ENCODE data around the gene ZFYVE21. TPM values are rescaled to one million over a fixed set of nuclear protein-coding genes. Genes with fewer than 3 reads are reported as not detected.

Gene ZFYVE21
- total RNA-seq, 3 donors from 2014 or later = 49.9 to 67.1 (median 60.9) TPM

GRCh38 chr14:103684471-103684870 is 31.1 kb upstream of the ZFYVE21 start:
- no peak overlapping the region for H3K4me3 ChIP-seq
- no peak for ATAC-seq
- TF ChIP-seq, protein P1, sequence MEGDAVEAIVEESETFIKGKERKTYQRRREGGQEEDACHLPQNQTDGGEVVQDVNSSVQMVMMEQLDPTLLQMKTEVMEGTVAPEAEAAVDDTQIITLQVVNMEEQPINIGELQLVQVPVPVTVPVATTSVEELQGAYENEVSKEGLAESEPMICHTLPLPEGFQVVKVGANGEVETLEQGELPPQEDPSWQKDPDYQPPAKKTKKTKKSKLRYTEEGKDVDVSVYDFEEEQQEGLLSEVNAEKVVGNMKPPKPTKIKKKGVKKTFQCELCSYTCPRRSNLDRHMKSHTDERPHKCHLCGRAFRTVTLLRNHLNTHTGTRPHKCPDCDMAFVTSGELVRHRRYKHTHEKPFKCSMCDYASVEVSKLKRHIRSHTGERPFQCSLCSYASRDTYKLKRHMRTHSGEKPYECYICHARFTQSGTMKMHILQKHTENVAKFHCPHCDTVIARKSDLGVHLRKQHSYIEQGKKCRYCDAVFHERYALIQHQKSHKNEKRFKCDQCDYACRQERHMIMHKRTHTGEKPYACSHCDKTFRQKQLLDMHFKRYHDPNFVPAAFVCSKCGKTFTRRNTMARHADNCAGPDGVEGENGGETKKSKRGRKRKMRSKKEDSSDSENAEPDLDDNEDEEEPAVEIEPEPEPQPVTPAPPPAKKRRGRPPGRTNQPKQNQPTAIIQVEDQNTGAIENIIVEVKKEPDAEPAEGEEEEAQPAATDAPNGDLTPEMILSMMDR (IDR thresholded peaks at IDR 0.05) = no peak
- H3K9me3 ChIP-seq = no peaks in the 10 kb centered on the region
- DNase-seq = no peak
- intact Hi-C loops (cut with DNase I, micrococcal nuclease) = no loop called here
- no peaks in the 10 kb centered on the region for H3K4me1 ChIP-seq (ENCODE audit: low read depth)
- peaks cover 23% of the 10 kb centered on the region for H3K36me3 ChIP-seq (ENCODE audit: low read depth)

- H3K4me1 ChIP-seq (ENCODE audit: low read depth) = no peaks in the 10 kb centered on the region
Measured at GRCh38 chr14:103684871-103685270, 30.7 kb upstream of the ZFYVE21 start.

DNA sequence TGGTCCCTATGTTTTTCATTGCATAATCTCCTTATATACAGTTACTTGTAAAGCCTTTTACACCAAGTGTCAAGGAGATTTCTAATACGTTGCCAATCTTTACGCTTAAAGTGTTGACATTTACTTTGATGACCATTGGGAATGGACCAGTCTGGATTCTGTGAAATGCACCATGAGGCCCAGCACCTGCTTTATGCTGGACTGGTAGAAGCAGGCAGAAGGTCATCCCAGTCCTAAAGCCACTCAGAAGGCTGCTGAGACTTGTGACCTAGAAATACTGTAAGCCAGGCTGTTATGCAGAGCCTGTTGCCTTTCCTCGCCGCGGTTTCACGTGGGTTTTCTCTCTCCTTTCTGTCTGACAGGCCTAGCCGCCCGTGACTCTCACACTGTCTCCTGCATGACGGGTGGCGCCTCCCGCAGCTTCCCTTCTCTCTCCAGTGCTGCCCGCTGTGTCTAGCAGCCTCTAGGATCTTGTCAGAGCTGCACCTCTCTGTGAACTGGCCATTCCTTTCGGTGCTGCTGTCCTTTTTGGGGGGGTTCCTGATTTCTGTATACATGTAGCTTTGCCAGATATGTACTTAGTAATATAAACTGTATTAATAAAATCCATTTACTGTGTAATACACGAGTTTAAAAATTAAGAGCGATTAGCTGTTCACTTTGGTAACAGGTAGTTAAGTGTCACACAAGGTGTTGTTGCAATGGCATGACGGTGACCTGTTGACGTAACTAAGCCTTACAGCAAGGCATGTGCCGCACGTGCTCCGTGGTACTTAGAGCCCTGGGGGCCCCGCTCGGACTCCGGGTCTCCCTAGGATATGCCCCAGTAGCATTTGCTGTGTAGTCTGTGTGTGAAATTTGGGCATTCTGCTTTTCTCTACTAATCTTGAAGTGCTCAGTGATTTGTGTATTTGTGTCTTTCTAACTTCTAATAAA is 30.1 kb upstream of the ZFYVE21 start:
- ATAC-seq = no peak
- no peaks in the 10 kb centered on the region for H3K9me3 ChIP-seq
- H3K36me3 ChIP-seq (ENCODE audit: low read depth) = peaks cover 22% of the 10 kb centered on the region
- H3K4me3 ChIP-seq = no peak overlapping the region
- TF ChIP-seq, protein P1 (IDR thresholded peaks at IDR 0.05) = no peak
- intact Hi-C loops (cut with DNase I, micrococcal nuclease) = no loop called here
- no peaks in the 10 kb centered on the region for H3K4me1 ChIP-seq (ENCODE audit: low read depth)
- no peak for DNase-seq

More at GRCh38 chr14:103684871-103685270, 30.7 kb upstream of the ZFYVE21 start:
- H3K36me3 ChIP-seq (ENCODE audit: low read depth) = peaks cover 23% of the 10 kb centered on the region
- no peak overlapping the region for H3K4me3 ChIP-seq
- DNase-seq = no peak
- ATAC-seq = no peak
- TF ChIP-seq, protein P1 (IDR thresholded peaks at IDR 0.05) = no peak
- no peaks in the 10 kb centered on the region for H3K9me3 ChIP-seq
- intact Hi-C loops (cut with DNase I, micrococcal nuclease) = no loop called here

DNA sequence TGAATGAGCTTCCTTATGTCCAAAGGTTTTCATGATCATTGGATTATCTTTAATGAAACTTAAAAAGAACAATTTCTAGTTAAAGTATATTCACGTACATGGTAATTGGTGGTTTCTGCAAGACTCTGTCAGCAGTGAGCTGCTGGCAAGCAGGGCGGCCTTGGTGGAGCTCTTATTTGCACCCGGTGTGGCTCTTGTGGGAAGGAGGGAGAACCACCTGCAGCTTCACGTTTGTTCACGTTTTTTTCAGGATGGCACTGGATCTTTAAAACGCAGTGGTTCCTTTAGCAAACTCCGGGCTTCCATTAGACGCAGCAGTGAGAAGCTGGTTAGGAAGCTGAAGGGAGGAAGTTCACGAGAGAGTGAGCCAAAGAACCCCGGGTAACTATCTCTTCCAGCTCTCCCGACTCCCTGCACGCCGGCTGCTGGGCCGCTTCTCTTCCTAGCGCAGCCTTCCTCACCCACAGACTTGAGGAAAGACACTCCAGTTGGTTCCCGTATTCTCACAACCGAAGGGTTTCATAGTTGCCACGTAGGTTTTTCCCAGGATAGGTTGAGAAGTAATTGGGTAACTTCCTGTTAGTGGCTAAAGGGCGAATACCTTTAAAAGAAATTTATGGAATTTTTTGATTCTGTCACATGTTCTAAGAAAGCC is 28.7 kb upstream of the ZFYVE21 start:
- no peak for ATAC-seq
- intact Hi-C loops (cut with DNase I, micrococcal nuclease) = no loop called here

DNA sequence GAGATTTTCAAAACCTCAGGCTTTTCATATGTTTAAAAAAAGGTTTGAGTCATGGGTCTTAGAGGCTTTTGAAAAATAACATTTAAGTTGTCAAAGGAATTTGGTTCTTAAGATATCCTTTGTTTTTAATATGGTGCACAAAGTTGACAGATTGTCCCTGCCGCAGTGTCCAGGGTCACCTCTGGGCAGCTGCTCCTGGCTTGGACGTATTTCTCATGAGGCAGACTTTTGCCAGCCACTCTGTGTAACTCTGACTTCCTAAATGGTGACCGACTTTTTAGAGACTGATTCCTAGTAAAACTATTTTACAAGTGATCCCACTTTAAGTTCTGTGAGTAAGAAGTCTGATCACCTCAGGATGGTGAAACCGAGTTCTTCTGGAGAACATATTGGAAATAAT is 27.9 kb upstream of the ZFYVE21 start:
- peaks cover 18% of the 10 kb centered on the region for H3K36me3 ChIP-seq (ENCODE audit: low read depth)

More for the DNA sequence above, 28.7 kb upstream of the ZFYVE21 start:
- Histone ChIP-seq H3K4me3 (no peak overlapping the region), H3K4me1 (ENCODE audit: low read depth) (no peaks in the 10 kb centered on the region), H3K9me3 (no peaks in the 10 kb centered on the region), H3K36me3 (ENCODE audit: low read depth) (peaks cover 18% of the 10 kb centered on the region)
- no peak for DNase-seq
- TF ChIP-seq, protein P1 (IDR thresholded peaks at IDR 0.05) = no peak

More for the DNA sequence above, 27.9 kb upstream of the ZFYVE21 start:
- intact Hi-C loops (cut with DNase I, micrococcal nuclease) = no loop called here
- TF ChIP-seq, protein P1 (IDR thresholded peaks at IDR 0.05) = no peak
- no peaks in the 10 kb centered on the region for H3K4me1 ChIP-seq (ENCODE audit: low read depth)
- no peak overlapping the region for H3K4me3 ChIP-seq
- ATAC-seq = no peak
- no peak for DNase-seq
- no peaks in the 10 kb centered on the region for H3K9me3 ChIP-seq
